HG02840 (cell line): ENCODE measurements around the gene FOXN1.
"Not testable (repeated sequence)": the region's sequence is repeated elsewhere in the genome, so short reads cannot be mapped to it uniquely, and the experiment has no call there.

Experiments
- ATAC-seq: cut with Tn5 transposase; IDR thresholded peaks from one replicate; pipeline ENCODE4 v1.9.1; 2021; ENCODE audit warnings: mild to moderate bottlenecking, moderate library complexity, moderate number of reproducible peaks; ENCODE audit not compliant: unreplicated experiment, low FRiP score

Gene FOXN1, protein sequence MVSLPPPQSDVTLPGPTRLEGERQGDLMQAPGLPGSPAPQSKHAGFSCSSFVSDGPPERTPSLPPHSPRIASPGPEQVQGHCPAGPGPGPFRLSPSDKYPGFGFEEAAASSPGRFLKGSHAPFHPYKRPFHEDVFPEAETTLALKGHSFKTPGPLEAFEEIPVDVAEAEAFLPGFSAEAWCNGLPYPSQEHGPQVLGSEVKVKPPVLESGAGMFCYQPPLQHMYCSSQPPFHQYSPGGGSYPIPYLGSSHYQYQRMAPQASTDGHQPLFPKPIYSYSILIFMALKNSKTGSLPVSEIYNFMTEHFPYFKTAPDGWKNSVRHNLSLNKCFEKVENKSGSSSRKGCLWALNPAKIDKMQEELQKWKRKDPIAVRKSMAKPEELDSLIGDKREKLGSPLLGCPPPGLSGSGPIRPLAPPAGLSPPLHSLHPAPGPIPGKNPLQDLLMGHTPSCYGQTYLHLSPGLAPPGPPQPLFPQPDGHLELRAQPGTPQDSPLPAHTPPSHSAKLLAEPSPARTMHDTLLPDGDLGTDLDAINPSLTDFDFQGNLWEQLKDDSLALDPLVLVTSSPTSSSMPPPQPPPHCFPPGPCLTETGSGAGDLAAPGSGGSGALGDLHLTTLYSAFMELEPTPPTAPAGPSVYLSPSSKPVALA

DNA sequence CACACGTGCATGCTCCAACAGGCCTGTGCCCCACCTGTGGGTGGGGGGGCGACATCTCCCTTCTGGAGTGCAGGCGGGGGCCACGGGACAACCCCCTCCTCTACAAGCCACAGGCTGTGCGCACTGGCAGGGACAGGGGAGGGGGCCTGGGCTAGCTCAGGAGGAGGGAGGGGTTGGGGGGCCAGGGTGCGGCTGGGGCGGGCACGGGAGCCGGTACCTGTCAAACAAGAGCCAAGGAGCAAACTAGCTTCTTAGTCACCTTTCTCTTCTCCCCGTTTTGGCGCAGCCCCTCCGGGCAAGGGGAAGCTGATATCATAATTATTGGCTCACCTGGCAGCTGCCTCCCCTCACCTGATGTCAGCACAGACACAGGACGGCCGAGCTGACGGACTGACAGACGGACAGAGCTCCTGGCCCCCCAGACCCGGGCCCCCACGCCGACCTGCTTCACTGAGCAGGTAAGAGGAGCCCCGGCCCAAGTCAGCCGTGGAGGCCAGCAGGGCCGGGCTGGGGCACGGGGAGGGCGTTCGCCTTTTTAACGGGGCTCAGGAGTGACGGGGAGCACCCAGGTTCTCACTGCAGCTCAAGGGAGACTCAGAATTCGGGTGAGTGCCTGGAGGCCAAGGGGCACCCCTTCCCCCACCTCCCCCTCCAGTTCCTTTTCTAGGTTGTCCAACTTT, at the start of gene FOXN1:
TSS of gene FOXN1 (plus strand) at position 363 of the 680 bp plus-strand sequence. CDS start 17,622 bp downstream, outside the sequence.
- ATAC-seq, result no peak

DNA sequence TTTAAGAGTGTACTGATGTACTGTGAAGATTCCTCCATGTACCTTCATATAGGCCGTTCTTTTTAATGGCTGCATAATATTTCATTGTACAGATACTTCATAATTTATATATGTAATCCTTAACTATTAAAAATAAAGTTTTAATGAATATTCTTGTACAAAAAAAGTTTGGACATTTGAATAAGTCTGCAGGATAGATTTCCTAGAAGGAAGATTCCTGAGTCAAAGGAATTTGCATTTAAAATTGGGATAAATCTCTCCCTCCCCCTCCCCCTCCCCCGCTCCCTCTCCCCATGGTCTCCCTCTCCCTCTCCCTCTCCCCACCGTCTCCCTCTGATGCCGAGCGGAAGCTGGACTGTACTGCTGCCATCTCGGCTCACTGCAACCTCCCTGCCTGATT, 48.3 kb upstream of the FOXN1 start:
- ATAC-seq, result no peak

DNA sequence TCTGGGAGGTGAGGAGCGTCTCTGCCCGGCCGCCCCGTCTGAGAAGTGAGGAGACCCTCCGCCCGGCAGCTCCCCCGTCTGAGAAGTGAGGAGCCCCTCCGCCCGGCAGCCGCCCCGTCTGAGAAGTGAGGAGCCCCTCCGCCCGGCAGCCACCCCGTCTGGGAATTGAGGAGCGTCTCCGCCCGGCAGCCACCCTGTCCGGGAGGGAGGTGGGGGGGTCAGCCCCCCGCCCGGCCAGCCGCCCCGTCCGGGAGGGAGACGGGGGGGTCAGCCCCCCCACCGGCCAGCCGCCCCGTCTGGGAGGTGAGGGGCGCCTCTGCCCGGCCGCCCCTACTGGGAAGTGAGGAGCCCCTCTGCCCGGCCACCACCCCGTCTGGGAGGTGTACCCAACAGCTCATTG, 47.3 kb upstream of the FOXN1 start:
- ATAC-seq, result not testable (repeated sequence)

- ATAC-seq, result no peak
Measured at GRCh38 chr17:28460901-28461300, 45.2 kb upstream of the FOXN1 start.

- no peak for ATAC-seq
Measured at GRCh38 chr17:28466001-28466400, 40.1 kb upstream of the FOXN1 start.

GRCh38 chr17:28466521-28467048, 39.6 kb upstream of the FOXN1 start:
- ATAC-seq, result no peak

GRCh38 chr17:28467456-28468025, 38.6 kb upstream of the FOXN1 start:
- ATAC-seq, result no peak

DNA sequence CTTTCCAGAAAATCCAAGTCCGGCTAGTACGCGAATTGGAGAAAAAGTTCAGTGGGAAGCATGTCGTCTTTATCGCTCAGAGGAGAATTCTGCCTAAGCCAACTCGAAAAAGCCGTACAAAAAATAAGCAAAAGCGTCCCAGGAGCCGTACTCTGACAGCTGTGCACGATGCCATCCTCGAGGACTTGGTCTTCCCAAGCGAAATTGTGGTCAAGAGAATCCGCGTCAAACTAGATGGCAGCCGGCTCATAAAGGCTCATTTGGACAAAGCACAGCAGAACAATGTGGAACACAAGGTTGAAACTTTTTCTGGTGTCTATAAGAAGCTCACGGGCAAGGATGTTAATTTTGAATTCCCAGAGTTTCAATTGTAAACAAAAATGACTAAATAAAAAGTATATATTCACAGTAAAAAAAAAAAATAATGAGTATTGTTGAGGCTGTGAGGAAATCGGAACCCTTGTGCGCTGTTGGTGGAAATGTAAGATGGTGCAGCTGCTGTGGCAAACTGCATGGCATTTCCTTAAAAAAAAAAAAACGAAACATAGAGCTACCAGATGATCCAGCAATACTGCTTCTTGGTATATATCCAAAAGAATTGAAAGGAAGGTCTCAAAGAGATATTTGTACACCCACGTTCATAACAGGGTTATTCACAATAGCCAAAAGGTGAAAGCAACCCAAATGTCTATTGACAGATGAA, 38.0 kb upstream of the FOXN1 start:
- ATAC-seq, result not testable (repeated sequence)

- ATAC-seq, result no peak
Measured at GRCh38 chr17:28468781-28469180, 37.4 kb upstream of the FOXN1 start.

GRCh38 chr17:28469376-28469775, 36.8 kb upstream of the FOXN1 start:
- ATAC-seq, result no peak

- ATAC-seq, result no peak
Measured at GRCh38 chr17:28470266-28470913, 35.8 kb upstream of the FOXN1 start.

DNA sequence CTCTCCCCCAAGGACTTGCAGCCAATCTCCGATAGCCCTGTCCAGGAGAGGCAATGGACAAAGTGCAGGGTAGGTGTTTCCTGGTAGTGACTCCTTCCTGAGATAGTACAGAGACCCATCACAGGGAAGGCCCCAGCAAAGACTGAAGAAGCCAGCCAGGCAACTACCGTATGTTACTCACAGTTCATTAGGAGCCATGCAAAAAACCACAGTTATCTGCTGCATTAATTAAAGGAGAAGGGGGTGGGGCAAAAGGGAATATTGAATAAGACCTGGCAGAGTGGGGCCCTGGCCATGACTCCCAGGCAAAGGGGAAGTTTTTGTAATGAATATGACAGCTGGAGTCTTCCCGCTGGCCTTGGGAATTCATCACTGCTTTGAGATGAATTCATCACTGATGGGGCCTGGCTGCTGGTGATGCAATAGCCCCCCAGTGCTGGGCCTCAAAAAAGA, 35.2 kb upstream of the FOXN1 start:
- ATAC-seq, result no peak

- ATAC-seq, result no peak
Measured at GRCh38 chr17:28471531-28472342, 34.4 kb upstream of the FOXN1 start.

- no peak for ATAC-seq
Measured at GRCh38 chr17:28472871-28473497, 33.2 kb upstream of the FOXN1 start.

GRCh38 chr17:28473542-28473941, 32.6 kb upstream of the FOXN1 start, which contains the start of gene SLC13A2:
TSS of gene SLC13A2 (plus strand) at chr17:28473644. CDS start at chr17:28473713, 69 bp downstream.
- ATAC-seq, result no peak

GRCh38 chr17:28474111-28474531, 32.0 kb upstream of the FOXN1 start:
- ATAC-seq, result no peak

GRCh38 chr17:28475151-28475900, 30.8 kb upstream of the FOXN1 start:
- no peak for ATAC-seq
